GM12801 (cell line): ENCODE results near the gene TACO1.

Source experiments
- CTCF ChIP-seq: IDR thresholded peaks from one replicate; pipeline ENCODE4 v1.5.1; 2011; ENCODE audit warnings: control low read depth; ENCODE audit not compliant: insufficient read length; ENCODE audit errors: extremely low read depth

TACO1 gene

GRCh38 chr17:63598281-63598680, 2.4 kb upstream of the TACO1 start:
- no peak for TF ChIP-seq CTCF

GRCh38 chr17:63601439-63602371, 1.0 kb downstream of the TACO1 start:
- TF ChIP-seq CTCF, result no peak

GRCh38 chr17:63609816-63610573, 9.3 kb downstream of the TACO1 start:
- TF ChIP-seq CTCF, result no peak

- no peak for TF ChIP-seq CTCF
Measured at GRCh38 chr17:63610854-63611253, 10.2 kb downstream of the TACO1 start.

GRCh38 chr17:63611354-63611753, 10.7 kb downstream of the TACO1 start:
- TF ChIP-seq CTCF, result no peak

GRCh38 chr17:63613663-63614062, 13.0 kb downstream of the TACO1 start:
- no peak for TF ChIP-seq CTCF

- no peak for TF ChIP-seq CTCF
Measured at GRCh38 chr17:63621229-63621683, 20.6 kb downstream of the TACO1 start.
